Left ventricle myocardium superior (tissue), 1 donor: ENCODE results near the gene DOK6. TPM values are rescaled to one million over a fixed set of nuclear protein-coding genes. Genes with fewer than 3 reads are reported as not detected.
"Not testable (repeated sequence)": the region's sequence is repeated elsewhere in the genome, so short reads cannot be mapped to it uniquely, and the experiment has no call there.

ENCODE experiments used
- ATAC-seq: fragments of 200-7000 bp; cut with Tn5 transposase; one replicate; pipeline ENCODE4 v1.9.1; 2020; ENCODE audit warnings: mild to moderate bottlenecking, moderate library complexity
- DNase-seq: peaks from one replicate; pipeline ENCODE4 v3.0.0-alpha.2; 2020
- intact Hi-C: fragments of 100-400 bp; cut with micrococcal nuclease; formaldehyde crosslinking; loops from one replicate; pipeline ENCODE4 v1.11.0; 2022
- total RNA-seq: library from RNA; stranded (reverse); fragmentation: NEBNext Ultra II Directional; extraction: Animal tissue kit (Norgen Biotek cat#: 25700); gene quantifications from one replicate; pipeline ENCODE4 v1.2.1, GENCODE V29; 2021
- donor health status: DM: no; HTN: yes; CAD: no; lungs with severe emphysema.

DOK6 gene
- total RNA-seq, 1 donor from 2014 or later = 15.5 TPM

DNA sequence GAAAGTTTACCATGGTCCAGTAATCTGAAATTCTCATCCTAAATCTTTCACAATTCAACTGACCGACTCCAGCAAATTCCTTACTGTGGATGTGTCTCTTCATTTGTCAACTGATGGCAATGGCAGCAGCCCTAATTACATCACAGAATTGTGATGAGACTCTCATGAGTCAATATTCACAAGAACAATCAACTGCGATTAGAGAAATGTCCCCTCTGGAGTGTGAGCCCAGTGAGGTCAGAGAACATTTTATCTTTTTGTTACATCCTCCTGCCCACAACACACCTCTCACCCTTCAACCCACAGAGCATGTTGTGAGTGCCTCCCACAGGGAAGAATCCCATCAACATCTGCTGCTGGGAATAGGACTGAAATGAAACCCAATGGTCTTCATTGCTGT is 473.4 kb downstream of the DOK6 start:
- ATAC-seq = no peak
- intact Hi-C loops = no loop called here

DNA sequence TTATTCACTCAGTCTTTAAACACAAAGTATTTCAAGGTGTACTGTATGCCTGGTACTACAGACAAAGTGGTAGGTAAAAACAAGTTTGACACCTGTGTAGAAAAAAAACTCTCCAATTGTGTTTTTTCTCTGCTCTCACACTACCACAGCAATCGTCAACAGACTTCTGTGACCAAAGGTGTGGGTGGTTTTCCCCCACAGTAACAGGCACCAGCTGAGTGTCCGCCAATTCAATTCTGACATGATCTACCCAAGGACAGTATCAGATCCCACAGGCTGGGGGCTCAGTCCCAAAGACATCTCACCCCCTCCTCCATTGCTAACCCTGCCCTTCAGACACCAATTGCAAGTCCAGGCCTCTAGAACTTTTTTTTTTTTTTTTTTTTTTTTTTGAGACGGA is 475.8 kb downstream of the DOK6 start:
- intact Hi-C loops = no loop called here
- ATAC-seq (no peak), DNase-seq (no peak)

More for the DNA sequence above, 473.4 kb downstream of the DOK6 start:
- DNase-seq = no peak

DNA sequence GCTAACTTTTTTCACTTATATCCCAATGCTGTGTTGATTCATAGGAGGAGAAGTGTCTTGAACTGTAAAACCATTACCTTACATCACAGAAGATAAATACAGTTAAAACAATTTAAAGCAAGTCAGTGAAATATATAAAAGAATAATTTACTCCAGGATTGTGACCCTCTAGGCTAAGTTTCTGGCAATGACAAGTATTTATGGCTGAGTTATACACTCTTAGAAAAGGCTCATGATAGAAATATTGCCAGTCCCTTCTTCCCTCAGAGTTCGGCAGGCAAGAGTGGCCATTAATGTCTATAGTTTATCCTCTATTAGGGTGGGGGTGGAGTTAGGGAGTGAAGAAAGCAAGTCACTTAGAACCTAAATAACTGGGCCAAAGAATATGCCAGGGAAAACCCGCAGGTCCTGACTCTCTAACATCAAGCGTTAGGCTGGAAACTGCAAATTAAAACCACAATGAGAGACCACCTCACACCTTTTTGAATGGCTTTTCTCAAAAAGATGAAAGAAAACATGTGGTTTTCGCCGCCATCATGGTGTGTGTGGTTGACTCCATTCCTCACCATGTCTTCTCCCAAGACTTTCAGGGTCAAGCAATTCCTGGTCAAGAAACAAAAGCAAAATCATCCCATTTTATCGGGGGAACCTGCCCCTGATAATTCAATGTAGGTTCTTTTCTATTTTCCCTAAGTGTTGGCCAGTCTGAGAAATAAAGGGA is 477.7 kb downstream of the DOK6 start:
- intact Hi-C loops = no loop called here
- DNase-seq (no peak), ATAC-seq (no peak)

DNA sequence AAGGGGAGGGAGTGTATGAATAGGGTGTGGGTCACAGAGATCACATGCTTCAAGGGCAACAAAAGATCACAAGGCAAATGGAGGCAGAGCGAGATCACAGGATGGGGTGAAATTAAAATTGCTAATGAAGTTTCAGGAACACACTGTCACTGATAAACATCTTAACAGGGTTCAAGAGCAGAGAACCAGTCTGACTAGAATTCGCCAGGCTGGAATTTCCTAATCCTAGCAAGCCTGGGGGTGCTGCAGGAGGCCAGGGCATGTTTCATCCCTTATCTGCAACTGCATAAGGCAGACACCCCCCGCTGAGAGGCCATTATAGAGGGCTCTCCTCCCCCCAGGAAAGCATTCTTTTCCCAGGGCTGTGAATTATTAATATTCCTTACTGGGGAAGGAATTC is 478.4 kb downstream of the DOK6 start:
- DNase-seq, ATAC-seq, intact Hi-C loops: not testable (repeated sequence)

DNA sequence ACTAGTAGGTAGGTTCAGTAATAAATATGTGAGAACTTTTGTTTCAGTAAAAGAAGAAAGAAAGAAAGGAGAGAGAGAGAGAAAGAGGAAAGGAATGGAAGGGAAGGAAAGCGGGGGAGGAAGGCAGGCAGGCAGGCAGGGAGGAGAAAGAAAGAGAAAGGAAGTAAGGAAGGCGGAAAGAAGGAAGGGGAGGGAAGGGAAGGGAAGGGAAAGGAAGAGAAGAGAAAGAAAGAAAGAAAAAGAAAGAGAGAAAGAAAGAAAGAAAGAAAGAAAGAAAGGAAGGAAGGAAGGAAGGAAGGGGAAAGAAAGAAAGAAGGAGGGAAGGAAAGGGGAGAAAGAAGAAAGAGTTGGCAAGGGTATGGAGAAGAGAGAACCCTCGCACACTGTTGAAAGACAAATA is 479.4 kb downstream of the DOK6 start:
- ATAC-seq (no peak), DNase-seq (no peak)
- intact Hi-C loops = no loop called here

DNA sequence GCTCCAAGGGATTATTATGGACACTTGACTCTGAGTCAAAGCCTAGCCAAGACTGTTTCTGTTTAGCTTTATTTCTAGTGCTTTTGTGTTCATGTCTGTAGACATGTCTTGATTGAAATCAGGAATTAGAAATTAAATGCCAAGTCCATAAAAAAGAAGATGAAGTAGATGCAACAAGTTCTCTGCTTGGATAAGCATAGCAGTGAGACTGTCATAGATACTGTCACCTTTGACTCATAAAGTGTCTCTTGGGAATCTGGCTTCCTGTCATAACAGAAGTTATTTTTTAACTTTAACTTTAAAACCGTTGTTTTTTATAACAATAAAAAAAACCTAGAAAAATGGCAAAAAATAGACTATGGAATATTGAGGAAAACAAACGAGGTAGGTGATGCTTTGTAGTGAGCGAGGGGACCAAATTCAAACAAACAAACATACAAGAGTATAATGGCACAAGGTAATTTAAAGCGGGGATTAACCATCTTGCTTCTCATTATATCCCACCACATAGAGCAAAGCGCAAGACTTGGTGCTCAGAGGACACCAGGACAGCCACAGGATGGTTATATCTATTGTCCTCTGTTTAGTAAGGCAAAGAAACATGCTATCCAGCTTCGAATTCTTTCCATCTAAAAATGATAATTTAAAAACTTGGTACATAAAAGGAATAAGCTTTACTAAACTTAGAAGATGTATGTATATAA is 482.4 kb downstream of the DOK6 start:
- intact Hi-C loops = no loop called here
- ATAC-seq = no peak

DNA sequence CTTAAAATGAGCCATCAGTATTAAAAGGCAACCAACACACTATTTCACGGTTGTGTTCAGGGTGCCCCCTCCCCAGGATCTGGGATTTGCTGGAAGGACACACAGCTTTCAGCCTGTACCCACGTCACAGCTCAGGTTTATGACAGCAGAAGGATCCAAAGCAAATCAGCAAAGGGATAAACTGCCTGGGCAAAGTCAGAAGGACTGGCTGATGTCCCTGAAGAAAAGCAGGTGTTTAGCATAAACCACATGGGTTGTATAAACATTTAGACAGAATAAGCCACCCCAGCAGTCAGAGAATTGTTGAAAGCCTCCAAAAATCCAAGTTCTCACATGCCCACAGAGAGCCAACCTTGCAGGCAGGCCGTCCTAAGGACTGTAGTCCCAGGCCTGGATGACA is 483.1 kb downstream of the DOK6 start:
- no peak for DNase-seq
- no peak for ATAC-seq
- intact Hi-C loops = no loop called here

More for the DNA sequence above, 482.4 kb downstream of the DOK6 start:
- DNase-seq = no peak

DNA sequence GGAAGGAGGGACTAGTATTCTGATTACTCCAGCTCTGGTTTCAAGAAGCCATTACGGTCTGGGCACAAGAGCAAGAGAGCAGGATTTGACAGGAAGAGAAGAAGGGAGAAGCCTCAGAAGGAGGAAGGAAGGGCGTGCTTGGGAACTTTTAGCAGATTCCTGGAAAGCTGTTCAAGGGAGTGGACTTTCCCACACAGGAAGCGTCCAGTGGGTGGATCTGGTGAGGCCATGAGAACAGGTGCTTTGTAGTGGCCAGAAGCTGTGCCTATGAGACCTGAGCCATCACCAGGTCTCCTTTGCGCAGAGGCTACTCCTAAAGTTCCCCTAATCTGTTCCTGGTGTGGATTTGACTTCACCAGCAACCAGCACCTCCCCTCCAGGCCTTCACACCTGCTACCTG is 484.7 kb downstream of the DOK6 start:
- DNase-seq = no peak
- intact Hi-C loops = no loop called here
- ATAC-seq = no peak

DNA sequence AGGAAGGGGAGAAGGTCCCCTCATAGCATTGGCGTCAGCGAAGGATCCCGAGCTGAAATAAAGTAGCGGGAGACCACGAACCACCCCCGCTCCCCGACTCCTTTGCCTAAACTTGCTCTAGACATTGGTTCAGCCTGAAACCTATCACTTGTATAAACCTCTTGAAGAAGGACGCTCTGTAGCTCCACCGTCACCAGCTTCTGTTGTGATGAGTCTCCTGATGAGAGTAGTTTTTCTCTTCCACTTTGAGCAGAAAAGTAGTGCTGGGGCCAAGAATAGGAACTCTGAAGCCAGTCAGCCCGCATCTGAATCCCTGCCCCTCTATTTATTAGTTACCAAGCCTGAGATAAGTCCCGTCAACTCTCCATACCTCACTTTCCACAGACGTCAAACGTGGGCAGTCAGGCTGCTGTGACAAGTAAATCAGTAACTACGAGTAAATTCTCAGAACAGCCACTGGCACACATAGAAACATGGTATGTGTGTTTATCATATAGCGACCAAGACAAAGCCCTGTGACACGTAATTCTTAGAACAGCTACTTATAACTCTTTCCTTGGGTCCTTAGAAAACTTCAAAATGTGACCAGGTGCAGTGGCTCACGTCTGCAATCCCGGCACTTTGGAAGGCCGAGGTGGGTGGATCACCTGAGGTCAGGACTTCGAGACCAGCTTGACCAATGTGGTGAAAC is 485.3 kb downstream of the DOK6 start:
- ATAC-seq = no peak
- intact Hi-C loops = no loop called here
- no peak for DNase-seq

DNA sequence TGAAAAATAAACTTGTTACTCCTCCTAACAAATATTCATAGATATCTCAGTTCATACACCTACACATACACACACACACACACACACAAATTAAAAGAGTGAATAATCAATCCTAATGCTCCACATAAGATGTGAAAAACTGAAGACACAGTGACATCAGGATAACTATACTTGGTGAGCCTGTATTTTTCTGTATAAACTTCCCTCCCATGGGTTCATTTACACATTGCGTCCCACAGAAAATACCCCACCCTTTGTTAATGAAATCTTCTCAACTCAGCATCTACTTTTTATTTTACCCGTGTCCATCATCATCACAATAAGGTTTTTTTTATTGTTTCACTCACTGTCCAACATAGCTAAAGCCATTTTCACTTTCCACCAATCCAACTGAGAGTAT is 486.6 kb downstream of the DOK6 start:
- DNase-seq = no peak
- ATAC-seq = no peak
- intact Hi-C loops = no loop called here

DNA sequence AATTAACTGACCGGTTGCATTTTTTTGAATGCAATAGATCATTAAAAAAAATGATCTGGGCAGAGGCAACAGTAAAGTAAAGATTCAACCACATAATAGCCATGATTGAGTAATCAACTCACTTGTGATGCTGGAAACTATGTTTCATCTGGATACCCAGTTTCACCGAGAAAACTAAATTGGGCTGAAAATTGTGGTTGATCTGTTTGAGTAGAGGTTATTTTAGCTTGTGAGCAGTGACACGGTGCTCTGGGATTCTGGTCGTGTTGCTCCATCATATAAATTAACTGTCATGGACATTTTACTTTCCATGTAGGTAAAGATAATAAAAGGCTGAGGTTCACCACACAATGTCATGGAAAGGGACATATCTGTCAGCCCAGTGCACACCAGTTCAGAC is 488.3 kb downstream of the DOK6 start:
- intact Hi-C loops = no loop called here
- no peak for ATAC-seq
- DNase-seq = no peak

DNA sequence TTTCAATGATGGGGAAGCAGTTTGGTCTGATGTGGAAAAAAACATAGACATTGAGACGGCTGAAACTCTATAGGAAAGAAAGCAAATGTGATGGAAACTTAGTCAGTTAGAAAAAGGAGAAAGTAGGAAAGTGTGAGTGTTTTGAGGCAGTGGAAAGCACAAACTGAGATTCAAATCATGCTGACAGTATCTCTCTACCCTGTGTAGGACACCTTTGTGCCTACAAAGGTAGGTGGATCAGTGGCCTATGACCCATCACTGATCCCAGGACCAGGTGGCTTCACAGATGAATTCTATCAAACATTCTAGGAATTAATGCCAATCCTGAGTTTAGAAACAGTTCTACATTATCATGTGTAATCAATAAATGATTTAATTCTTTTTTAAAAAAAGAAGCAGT is 489.9 kb downstream of the DOK6 start:
- DNase-seq = no peak
- no peak for ATAC-seq
- intact Hi-C loops = no loop called here

DNA sequence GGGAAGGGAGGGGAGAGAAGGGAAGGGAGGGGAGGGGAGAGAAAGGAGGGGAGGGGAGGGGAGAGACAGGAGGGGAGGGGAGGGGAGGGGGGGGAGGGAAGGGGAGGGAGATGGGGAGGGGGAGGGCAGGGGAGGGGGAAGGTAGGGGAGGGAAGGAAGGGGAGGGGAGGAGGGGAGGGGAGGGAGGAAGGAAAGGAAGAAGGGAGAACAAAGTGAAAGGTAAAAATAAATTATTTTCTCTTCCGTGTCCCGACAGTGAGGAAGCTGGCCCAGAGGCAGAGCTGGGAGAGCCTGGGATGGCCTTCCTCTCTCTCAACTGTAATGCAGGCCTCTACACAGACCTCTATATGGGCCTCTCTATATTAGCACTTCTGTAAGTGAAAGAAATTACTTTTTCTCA is 493.8 kb downstream of the DOK6 start:
- intact Hi-C loops = no loop called here
- DNase-seq (no peak), ATAC-seq (no peak)

DNA sequence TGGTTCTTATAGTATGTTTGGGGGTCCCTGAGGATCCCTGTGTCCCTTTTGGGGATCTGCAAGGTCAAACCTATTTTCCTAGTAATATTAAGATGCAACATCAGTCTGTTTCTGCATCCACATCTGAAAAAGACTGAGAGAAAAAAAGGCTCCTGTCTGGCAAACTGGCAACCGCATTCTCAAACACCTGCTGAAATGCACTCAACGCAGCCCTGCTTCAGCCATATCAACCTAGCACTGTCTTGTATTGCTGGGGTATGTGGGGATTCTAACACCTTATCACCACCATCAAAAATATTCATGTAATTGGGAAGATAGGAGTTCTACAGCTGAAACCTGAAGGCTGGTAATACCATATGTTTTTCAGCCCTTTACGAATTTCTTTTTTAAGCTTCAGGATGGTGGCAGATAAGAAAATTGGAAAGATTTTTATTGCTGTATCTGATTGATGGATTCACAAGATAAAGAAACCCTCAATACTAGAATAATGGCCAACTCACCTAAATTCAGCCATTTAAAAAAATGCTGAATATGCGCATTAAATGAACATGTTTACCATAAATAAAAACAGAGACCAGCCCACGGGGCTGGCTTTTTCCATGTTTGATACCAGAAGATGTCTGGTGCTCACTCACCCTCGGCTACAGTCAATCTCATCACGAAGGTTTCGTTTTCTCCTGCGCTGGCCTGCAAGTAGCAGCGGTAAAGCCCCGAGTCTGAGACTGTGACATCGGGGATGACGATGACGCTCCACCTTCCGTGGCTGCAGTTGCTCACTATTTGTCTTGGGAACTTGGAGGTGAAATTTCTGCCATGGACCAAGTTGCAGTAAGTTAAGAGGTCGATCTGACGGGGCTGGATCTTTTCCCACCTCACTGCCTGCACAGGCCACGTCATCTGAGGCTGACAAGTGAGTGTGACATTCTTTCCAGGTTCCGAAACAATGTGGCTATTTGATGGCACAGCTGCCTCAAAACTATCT is 494.7 kb downstream of the DOK6 start:
- intact Hi-C loops = no loop called here
- DNase-seq (no peak), ATAC-seq (no peak)

DNA sequence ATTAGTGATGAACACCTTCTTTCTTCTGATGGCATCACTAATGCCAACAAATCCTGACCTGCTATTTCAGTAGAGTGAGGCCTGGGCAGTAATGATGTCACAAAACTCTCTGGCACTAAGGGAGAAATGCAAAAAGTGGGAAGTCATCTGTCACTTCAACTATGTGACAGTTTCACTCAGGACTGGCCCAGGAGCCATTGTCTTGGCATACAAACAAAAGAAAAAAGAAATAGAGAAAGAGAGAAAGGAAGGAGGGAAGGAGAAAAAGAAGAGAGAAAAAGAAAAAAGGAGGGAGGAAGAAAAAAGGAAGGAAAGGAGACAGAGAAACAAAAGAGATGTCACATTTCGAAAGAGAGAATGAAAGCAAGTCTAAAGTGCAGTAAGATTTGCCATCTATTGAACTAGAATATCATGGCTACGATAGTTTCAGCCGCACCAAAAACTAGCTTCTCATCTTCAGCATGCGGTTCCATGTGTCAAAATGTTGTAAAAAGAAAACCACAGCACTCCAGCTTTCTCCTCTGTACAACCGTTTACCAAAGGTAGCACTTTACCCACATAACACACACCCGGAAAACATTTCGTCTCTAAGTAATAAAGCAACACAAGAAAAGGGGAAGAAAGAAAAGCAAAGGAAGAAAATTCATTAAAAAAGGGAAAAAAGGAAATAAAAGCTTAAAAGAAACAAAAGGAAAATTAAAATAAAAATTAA is 496.9 kb downstream of the DOK6 start:
- no peak for ATAC-seq

DNA sequence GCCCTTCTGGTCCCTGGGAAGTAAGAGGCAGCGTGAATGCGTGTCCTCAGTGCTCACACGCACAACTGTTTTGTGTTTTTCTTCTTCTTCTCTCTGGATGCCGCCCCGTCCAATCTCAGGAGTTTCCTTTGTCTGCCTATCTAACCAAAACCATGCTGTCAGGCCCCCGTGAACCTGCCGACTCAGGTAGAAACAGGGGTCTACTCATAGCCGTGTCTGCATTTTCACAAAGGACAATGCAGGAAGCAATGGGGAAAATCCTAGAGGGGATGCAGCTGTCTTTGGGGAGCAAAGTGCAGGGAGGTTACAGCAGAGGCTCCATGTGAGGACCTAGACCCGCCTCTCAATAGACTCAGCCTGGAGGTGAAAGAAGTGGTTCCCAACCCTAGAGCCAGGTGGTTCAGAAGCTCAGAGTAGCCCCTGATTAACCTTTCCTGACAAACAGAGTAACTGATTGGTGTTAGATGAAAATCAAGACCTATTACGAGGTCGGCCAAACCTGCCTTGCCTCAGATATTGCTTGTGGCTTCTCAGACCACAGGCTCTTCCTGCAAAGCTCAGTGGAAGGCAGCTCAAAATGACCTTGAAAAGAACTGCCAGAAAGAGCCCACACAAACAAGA is 497.7 kb downstream of the DOK6 start:
- DNase-seq (no peak), ATAC-seq (no peak)
- intact Hi-C loops = no loop called here

More for the DNA sequence above, 496.9 kb downstream of the DOK6 start:
- intact Hi-C loops = no loop called here
- DNase-seq = no peak
